Middle frontal gyrus (tissue), 1 donor: ENCODE measurements around the gene HOXD1.

ENCODE experiments used
- DNase-seq: peaks from one replicate; pipeline ENCODE4 v3.0.0-alpha.2; 2015; ENCODE audit warnings: low spot score; ENCODE audit errors: extremely low spot score

Gene HOXD1

DNA sequence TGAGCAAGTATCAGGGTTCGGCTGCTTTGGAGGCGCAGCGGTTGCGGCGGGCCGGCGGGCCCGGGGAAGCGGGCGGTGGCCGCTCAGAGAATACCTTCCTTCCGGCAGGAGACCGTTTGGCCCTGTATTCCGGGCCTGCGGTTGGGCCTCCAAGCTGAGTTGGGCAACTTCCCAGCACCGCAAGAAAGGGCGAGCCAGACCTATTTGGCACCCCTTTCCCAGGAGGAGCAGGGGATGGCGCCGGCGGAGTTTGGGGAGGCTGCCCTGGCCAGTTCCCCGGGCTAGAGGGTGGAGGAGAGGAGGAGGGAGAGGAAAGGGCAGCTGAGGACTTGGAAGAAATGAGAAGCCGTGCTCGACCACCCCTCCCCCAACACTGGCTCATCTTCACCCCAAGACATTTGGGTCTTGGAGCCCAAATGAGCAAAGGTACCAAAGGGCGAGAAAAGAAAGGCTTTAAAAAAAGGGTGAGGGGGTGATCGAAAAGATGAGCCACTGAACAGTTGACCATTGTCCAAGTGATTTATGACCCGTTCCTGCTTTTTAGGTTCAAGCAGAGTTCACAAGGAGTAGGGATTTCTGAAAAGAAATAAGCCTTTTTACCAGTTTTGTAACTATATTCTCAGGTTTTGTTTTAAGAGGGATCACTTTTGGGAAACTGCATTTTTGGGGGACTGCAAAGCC is 23.0 kb upstream of the HOXD1 start:
- DNase-seq = no peak

DNA sequence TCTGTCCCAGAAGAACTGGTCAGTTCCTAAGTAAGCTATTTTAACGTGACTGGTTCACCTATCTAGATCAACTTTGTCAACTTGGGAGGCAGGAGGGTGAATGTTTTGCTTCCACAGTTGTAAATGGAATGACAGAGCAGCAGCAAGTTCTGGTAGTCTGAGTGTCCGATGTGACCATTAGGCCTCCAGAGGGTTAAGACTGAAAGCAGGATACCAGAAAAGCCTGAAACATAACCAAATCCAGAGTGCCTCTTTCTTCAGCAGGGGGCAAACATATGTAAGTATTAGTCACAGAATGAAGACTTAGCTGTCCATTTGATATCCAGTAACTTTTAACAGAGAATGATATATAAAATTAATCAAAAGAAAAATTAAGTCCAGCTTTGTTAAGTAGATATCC is 22.2 kb upstream of the HOXD1 start:
- no peak for DNase-seq

DNA sequence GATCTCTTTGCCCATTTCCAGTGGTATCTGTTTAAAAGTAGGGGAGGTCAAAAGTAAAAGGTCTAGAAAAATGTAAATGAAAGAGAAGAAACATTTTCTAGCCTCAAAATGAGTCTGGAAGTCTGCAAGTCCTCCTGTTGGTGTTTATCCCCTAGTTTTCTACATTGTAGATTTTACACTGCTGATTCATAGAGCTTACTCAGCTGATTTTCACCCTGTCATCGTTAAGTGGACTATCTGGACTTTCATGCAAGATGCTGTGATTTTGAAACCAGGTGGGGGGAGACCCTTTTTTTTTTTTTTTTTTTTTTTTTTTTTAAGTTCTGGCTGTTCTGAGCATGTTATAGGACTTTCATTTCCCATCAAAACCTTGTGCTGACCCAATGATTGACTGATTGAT is 21.1 kb upstream of the HOXD1 start:
- DNase-seq = no peak

DNA sequence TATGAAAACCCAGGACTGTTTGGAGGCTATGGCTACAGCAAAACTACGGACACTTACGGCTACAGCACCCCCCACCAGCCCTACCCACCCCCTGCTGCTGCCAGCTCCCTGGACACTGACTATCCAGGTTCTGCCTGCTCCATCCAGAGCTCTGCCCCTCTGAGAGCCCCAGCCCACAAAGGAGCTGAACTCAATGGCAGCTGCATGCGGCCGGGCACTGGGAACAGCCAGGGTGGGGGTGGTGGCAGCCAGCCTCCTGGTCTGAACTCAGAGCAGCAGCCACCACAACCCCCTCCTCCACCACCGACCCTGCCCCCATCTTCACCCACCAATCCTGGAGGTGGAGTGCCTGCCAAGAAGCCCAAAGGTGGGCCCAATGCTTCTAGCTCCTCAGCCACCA is 19.3 kb upstream of the HOXD1 start:
- no peak for DNase-seq

DNA sequence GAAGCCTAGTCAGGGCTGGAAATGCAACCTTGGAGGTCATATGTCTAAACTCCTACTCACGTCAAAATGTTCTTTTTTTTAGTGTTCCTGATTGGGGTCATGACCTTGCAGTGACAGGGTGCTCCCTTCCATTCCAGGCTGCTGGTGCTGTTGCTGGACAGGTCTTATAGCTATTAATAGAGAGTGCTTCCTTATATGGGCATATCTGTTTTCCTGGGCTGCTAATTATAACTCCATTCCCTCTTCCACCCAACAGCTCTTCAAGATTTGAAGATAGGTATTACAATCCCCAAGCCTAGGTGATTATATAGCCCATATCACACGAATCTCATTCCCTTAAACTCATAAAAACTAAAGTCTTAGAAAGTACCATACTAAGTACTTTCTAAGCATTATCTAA is 18.8 kb upstream of the HOXD1 start:
- no peak for DNase-seq

DNA sequence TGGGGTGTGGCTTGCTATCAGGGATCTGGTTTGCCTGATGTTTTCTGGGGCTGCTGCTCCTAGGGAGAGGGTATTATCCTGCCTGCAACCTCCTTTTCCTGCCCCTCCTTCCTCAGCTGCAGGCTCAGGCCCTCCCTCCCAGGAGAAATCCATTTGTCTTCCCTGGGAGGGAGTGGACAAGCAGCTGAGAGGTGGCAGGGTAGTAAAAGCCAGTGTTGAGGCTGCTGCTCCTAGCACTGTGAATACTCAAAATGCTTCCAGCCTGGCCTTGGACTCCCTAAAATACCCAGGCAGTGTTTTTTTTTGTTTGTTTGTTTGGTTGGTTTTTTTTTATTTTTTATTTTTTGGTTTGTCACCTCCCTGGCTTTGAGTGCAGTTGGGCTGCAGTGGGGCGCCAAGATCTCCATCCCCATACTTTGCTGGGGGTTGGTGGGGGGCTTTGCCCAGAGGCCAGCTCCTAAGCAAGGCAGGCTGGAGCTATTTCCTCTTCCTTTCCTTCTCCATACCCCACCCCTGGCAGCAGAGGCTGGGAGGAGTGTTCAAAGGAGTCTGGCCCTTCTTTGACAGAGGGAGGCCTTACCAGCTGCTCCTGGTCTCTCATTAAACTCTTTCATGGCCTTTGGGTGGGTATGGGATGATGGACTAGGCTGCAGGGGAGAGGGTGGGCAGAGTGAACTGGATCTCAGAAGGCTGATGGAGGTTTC is 17.7 kb upstream of the HOXD1 start:
- no peak for DNase-seq

DNA sequence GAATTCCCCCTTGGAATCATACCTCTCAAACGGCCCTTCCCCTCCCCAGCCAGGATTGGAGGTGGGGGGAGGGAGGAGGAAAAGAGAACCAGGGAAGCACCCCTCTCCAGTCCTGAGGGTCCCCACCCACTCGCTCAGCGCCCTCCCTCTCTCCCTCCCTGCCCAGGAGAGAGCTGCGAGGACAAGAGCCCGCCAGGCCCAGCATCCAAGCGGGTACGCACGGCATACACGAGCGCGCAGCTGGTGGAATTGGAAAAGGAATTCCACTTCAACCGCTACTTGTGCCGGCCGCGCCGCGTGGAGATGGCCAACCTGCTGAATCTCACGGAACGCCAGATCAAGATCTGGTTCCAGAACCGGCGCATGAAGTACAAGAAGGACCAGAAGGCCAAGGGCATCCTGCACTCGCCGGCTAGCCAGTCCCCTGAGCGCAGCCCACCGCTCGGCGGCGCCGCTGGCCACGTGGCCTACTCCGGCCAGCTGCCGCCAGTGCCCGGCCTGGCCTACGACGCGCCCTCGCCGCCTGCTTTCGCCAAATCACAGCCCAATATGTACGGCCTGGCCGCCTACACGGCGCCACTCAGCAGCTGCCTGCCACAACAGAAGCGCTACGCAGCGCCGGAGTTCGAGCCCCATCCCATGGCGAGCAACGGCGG is 17.0 kb upstream of the HOXD1 start:
- DNase-seq = no peak

DNA sequence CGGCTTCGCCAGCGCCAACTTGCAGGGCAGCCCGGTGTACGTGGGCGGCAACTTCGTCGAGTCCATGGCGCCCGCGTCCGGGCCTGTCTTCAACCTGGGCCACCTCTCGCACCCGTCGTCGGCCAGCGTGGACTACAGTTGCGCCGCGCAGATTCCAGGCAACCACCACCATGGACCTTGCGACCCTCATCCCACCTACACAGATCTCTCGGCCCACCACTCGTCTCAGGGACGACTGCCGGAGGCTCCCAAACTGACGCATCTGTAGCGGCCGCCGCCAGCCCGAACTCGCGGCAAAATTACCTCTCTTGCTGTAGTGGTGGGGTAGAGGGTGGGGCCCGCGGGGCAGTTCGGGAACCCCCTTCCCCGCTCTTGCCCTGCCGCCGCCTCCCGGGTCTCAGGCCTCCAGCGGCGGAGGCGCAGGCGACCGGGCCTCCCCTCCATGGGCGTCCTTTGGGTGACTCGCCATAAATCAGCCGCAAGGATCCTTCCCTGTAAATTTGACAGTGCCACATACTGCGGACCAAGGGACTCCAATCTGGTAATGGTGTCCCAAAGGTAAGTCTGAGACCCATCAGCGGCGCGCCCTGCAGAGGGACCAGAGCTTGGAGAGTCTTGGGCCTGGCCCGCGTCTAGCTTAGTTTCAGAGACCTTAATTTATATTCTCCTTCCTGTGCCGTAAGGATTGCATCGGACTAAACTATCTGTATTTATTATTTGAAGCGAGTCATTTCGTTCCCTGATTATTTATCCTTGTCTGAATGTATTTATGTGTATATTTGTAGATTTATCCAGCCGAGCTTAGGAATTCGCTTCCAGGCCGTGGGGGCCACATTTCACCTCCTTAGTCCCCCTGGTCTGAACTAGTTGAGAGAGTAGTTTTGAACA is 16.2 kb upstream of the HOXD1 start:
- no peak for DNase-seq

DNA sequence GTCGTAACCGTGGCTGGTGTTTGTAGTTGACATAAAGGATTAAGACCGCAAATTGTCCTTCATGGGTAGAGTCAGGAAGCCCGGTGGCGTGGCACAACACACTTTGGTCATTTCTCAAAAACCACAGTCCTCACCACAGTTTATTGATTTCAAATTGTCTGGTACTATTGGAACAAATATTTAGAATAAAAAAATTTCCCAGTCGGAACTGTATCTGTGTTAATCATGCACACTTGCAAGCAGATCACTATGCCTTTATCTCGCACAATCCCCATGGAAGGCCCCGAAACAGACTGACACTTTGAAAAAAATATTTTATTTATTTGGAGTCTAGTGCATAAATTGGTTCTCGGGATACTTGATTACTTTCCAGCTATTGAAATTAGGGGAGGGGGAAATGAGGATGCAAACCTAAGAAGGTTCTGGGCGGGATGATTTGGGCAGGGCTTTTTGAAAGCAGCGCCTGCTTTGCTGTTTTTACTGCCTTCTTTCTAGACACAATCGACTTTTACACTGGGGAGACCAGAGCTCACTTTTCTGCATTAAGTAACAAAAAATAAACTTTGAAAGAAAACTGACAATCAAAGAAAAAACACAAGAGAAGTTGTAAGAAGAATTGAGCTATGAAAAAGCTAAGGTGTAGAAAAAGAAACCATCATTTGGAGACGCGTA is 15.4 kb upstream of the HOXD1 start:
- no peak for DNase-seq

DNA sequence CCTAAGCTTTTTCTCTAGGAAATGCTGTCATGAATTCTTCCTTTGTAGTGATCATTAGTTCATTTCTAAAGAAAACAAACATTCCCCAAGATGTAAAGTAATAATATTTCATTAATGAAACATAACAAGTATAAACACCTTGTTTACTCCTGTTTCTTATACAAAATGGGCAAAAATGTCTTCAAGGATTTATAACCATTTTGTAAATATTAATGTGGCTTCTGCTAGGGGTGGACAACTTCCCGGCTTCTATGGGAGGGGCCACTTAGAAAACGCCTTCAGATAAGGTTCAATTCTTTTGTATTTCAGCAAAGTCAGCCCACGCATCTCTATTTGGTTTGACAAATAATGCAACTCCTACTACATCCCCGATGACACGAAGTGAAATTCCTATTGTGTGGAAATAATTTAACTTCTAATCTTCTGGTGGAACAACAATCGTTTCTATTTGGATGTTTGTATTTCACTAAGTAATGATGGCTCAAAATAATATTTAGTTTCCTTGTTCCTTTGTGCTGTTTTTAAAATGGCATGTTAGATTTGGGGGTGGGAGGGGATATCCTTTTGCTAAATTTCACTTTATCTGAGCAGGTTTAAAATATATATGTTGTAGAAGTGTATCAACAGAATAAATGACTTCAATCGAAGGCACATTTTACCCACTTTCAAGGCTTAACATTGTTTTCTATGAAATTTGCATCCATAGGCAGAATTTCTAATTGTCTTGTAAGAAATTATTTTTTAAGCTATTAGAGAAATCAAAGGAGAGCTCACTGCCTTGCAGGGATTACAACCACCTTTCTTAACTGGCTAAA is 14.7 kb upstream of the HOXD1 start:
- no peak for DNase-seq

DNA sequence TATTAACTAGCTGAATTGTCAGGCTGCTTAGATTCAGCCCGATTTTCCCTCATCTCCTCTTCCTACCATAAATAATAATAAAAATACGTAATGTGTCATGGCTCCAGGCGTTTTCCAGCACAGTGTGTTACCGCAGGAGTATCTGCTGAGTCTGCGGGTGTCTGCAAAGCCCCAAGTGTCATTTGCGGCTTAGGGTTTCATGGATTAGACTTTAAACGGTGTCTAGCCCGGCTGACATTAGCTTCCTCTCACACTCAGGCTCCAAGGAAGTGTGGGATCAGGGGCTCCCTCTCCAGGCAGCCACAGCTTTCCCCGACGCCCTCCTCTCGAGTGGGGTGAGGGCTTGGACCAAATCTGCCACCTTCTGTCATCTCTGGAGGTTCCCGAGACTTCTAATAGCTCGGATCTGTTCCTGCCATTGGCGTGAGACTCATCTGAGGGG is 14.1 kb upstream of the HOXD1 start:
- DNase-seq = no peak

DNA sequence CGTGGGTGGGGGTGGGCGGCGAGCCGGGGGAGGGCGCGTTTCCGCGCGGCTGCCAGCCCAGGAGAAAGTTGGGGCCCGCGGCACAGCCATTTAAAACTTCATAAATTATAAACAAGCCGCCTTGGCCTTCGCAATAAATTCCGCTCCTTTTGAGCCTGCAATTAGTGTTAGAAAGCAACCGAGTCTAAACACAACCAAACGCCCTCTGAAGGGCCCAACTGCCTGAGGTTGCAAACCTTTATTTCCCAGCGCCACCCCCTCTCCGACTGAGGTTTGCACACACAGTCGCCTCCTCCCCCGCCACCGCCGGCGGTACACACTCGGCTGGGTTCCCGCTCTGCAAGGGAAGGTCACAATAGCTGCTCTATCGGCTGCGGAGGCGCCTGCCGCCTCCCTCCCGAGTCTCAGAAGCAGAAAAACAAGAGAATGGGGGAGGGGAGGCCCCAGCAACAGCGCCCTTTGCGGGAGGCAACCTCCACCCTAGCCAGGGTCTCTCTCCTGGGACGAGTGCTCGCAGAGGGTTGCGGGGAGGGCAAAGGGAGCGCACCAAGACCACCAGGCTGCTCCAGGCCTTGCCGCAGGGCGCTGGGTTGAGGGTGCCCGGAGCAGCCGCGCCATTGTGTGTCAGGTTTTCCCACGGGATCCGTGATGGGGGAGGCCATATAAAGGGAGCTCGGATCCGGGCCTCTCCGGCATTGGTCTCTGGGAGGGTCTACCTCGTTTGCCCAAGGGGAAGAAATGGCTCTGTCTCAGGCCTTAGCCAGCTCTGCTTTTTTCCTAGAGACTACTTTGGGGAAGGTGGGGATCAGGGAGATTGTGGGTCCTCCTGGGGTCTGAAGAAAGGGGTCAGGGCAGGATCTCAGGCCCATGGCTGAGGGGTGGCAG is 13.4 kb upstream of the HOXD1 start:
- DNase-seq = no peak

DNA sequence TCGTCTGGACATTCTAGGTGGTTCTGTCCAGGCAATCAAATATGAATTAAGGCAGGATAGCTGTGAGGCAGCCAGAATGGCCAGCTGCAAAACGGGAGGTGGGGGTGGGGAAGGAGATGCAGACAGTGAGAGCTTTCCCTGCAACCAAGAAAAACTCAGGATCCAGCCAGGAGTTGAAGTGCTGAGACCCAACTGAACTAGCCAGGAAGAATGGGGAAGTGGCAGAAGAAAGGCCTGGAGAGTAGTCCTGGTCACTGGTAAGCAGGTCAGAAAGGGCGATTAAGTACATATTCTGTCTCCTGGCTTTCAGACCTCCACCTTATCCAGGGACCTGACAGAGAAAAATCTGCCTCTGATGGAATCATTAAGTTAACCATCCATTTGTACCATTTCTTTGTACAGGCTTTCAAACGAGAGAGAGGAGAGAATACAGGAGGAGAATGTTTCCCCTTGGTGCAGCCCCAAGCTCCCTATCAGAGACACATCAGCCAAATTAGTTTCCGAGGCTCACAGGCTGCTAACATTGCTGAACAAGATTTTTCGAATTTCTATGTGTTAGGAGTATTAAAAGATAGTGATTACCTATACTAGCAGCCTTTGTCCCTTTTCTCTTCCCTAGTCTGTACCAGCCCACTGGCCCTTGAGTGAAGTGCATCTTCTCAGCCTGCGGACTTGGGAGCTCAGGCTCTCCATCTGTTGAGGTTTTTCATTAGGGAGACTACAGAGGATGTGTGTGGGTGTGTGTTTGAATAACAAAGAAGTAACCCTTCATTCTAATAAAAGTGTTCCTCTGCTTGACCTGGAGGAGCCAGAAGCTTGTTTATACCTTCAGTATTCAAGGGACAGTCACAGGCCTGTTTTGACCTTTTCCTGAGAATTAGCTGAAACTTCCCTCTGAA is 12.5 kb upstream of the HOXD1 start:
- DNase-seq = no peak

DNA sequence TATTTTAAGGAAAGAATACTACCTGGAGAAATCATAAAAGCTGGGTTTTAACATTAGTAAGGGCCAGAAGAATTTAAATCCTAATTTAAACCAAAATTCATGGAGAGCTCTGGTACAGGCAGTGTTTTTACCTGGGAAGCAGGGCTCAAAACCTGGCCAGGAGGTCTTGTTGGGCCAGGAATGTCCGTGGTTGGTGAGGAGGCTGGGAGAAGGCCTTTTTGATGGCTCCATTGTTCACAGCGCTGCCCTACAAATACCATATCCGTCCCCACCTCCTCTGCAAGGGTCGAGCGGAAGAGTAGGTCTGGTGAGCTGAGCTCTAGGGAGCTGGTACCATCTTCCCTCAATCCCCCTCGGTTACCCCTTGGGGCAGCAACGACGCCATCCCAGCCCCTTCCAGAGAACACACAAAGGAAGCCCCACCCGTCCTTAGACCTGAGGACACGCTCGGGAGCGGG is 10.9 kb upstream of the HOXD1 start:
- DNase-seq = no peak

DNA sequence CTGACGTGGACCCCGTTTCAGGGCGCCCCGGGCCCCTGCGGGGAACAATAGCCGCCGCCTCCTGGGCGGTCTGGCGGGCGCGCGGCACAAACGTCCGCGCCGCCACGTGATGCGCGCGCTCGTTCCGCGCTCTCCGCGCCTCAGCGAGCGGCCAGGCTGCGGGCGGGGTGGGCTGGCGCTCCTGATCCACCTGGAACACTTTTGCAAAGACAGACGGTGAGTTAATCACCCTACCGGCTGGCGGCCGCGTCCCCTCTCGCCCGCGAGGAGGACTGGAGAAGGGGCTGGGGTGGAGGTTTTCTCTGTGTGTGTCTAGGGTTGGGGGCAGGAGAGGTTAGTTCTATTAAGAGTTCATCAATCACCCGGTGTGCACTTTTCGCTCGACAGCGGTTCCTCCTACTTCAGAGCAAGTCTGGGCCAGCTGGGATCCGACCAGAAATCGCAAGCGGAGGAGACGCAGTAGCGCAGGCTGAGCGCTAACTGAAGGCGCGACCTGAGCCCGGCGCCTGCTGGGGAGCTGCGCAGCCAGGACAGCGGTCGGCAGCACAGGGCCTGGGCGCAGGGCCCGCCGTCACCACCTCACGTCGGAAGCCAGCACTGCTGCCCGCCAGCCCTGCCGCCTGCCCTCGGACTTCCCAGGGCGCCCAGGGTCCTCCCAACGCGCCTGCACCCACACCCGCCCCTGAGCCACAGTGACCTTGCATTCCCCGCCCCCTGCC is 10.3 kb upstream of the HOXD1 start:
- no peak for DNase-seq

DNA sequence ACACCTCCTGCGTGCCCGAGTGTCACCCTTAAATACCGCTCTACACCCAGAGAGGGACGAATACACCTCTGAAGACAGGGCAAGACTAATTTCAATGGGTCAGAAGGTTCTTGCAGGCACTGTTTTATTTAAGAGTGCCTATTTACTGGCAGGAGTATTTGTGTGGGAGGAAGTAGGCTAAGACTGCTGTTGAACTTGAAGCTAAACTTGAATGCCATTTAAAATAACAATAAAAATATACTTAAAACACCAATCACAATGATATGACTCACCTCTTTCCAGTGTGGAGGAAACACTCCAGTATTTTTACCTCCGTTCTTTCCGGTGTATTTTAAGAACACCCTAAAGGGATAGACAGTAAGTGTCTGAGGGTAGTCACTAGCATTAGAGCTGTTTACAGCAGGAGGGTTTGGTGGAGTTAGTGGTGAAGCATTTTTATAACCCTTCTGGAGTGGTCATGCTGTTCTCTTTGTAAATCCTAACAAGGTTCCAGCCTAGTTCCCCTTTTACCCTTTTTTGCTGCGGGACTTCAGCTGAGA is 9.6 kb upstream of the HOXD1 start:
- no peak for DNase-seq

DNA sequence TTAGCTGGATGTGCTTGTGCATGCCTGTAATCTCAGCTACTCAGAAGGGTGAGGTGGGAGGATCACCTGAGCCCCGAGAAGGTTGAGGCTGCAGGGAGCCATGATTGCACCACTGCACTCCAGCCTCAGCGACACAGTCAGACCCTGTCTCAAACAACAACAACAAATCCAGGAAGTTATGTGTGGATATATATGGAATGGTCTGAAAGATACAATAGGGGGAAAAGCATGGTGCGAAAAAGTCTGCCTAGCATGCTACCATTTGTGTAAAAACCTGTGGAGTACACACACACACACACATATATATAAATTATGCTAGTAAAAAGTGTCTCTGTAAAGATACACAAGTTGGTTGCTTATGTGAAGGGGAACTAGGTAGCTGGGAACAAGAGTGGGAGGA is 6.9 kb upstream of the HOXD1 start:
- no peak for DNase-seq
